NCI-H1930 (cell line): ENCODE data around the gene PARD3B.
"Not testable (repeated sequence)": the region's sequence is repeated elsewhere in the genome, so short reads cannot be mapped to it uniquely, and the experiment has no call there.

Source experiments
- DNase-seq, 2 experiments: peaks; one replicate each; lab custom pipeline; 2025; lab: John Stamatoyannopoulos, UW

PARD3B gene

DNA sequence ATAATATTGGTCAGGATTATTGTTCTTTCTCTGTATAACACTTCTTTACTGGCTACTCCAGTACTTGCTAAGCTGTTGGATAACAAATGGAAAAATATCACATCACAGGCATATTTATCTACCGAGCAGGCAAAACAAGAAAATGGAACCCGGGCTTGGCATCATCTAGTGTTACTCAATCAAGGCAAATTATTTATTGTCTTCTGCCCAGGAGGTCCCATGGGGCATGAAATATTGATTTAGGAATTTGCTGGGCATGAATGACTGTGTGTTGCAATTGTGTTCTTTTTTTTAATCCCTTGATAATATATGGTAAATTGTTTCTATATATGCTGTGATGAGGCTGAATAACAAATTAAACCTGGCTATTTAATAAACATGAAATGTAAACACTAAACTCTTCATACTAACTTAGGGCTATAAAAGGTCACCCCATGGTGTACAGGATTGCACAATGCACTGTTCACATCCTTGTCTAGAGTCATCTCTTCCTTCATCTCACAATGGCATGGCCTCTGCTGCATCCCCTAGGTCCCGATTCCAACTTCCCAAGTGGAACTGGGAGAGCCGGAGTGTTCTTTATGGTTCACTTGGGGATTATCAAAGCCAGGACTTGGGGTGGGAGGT is 2.2 kb upstream of the PARD3B start:
- peak in 1 of 2 experiments; percentile 13 for DNase-seq

DNA sequence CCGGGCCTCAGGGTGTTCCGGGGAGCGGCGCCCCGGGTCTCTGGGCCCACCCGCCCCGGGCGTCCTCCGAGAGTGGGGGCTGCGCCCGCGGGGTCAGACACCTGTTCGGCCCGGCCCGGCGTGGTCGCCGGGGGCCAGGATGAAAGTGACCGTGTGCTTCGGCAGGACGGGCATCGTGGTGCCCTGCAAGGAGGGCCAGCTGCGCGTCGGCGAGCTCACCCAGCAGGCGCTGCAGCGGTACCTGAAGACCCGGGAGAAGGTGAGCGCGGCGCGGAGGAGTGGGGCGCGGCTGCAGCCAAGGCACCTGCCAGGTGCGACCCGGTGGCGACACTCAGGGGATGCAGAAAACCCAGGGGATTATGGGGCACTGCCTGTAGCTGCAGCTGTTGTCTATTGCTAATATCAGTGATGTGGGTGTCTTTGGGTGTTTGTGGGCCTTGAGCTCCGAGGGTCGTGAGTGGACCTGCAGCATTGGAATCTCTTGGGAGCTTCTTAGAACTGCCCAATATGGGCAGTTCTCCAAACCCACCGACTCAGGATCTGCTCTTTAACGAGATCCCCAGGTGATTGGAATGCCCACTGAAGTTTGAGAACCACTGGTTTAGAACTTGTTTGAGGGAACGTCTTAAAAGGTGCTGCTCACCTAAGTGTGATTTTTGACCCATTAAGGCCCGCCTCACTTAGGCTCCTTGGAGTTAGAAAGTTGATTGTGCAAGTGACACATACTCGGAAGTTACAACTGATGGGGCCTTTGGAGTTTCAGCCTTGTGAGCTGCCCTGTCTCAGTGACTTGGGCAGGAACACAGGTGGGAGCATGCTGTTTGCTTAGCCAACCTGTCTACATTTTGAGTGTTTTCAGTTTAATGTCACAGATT is 823 bp downstream of the PARD3B start:
- peak in 1 of 2 experiments; percentile 11 for DNase-seq

DNA sequence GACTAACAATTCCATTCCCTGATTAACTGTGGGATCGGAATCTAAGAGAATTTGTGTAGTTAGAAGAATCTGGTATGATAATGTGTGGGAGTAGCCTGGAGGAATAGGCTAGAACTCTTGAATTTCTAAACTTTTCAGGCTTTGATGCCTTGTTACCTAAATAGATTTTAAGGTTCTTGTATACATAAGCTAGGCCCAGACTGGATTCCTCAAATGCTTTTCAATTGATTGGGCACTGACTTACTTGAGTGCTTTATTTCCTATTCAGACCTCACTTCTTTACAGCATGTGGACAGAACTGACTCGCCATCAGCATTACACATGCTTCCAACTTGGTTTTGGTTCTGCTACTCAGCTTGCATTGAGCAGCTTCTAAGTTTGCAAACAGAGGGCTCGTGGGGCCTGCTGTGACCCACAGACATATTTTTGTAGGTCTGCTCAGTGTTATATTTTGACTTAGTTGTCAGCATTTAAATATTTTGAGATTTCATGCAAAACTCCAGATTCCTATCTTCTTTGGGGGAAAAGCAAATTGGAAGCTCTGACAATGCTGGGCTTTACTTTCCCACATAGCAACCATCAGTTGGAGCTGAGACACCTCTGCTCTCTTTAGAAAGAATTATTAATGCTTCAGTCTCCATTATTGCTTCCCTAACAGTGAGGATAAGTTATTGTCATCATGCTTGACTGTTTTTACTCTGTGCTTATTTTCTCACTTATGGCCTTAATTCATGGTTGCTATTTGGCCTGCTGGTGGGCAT is 5.7 kb downstream of the PARD3B start:
- DNase-seq = no peak

DNA sequence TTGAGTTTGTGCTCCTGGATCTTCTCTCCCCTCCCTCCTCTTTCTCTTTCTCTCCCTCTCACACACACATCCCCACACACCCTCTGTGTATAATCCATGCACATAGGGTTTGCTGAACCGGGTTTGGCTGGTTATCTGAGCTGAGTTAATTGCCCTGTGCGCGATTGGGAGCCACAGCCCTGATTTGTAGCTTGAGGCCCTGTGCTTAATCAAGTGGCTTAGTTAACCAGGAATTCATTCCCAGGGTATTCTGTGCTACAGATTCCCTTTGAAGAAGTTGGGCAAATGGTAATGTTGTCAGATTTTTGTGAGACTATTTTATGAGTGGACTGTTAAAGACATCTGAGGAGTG is 6.2 kb downstream of the PARD3B start:
- DNase-seq = no peak

DNA sequence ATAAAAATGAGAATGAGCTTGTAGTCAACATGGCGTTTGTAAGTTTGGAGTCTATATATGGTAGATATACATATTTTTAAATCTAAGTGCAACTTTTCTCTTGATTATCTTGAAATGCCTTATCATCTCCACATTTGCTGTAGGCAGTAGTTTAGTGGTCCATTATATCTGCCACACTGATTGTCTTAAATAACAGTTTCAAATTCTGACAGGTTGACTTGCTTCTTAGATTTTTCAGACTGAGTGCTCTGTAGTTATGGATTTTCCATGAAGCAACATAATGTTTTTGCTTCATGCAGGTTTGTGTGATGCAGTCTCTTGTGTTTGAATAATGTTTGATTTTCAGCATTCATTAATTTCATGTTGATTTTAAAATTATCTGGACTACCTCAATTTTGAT is 12.3 kb downstream of the PARD3B start:
- no peak for DNase-seq

DNA sequence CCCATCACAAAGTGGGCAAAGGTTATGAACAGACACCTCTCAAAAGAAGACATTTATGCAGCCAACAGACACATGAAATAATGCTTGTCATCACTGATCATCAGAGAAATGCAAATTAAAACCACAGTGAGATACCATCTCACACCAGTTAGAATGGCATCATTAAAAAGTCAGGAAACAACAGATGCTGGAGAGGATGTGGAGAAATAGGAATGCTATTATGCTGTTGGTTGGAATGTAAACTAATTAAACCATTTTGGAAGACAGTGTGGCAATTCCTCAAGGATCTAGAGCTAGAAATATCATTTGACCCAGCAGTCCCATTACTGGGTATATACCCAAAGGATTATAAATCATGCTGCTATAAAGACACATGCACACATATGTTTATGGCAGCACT is 14.1 kb downstream of the PARD3B start:
- not testable (repeated sequence) for DNase-seq

DNA sequence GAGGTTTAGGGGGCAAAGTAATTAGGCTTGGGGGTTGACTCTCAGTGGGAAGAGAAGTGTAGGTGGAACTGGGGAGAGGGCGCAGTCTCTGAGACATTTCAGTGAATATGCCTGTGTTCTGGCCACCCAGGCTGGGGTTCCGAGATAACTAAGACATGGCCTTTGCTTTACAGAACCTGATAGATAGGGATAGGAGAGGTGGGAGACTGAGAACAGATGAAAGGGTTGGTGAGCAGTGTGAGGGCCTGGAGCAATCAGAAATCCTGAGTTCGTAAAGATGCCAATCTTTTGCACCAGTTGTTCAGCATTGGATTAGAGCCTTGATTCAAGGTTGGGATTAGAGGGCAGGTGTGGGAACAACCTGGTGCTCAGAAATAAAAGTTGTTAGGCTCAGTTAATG is 15.6 kb downstream of the PARD3B start:
- DNase-seq = no peak

DNA sequence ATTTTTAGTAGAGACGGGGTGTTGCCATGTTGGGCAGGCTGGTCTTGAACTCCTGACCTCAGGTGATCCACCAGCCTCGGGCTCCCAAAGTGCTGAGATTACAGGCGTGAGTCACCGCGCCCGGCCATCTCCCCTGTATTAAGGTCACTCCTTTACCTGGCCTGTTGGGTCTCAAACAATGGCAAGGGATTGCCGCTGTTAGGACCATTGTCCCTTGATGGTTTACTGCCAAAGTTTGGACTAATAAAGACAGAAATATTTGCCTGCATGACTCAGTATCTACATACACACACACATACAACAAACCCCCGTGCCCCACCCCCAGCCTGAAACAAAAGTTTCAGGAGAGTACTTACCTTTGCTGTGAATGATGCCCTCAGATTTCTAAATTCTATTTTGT is 16.5 kb downstream of the PARD3B start:
- no peak for DNase-seq

DNA sequence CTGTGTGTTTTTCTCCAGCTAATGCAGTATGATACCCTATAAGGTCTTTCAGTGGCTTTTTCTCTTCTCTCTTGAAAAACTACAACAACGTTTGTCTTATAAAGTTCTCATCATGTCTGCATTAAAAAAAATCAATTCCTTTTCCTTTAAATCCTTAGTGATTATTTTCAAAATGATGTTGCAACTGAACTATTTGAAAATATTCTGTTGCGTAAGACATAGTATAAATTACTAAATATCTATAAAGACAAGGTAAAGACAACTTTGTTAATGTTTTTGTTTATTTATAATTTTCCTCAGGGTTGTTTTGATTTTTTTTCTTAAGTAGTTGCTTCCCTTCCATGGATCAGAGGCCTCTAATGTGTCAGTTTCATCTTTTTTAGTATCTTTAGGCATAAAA is 21.2 kb downstream of the PARD3B start:
- no peak for DNase-seq

DNA sequence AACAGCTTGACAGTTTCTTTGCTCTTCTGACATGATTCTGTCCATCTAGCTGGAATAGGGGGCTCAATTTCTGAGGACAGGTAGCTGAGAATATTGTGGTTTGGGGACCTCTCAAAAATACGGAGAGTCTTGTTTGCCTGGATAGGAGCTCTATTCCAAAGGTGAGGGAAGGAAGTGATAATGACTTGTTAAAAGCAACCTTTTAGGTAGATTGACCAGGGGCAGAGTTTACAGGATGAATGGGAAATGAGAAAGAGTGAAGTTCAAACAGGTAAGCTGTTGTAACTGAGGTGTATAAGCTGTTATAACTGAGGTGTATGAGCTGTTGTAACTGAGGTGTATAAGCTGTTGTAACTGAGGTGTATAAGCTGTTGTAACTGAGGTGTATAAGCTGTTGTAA is 25.1 kb downstream of the PARD3B start:
- DNase-seq = no peak

DNA sequence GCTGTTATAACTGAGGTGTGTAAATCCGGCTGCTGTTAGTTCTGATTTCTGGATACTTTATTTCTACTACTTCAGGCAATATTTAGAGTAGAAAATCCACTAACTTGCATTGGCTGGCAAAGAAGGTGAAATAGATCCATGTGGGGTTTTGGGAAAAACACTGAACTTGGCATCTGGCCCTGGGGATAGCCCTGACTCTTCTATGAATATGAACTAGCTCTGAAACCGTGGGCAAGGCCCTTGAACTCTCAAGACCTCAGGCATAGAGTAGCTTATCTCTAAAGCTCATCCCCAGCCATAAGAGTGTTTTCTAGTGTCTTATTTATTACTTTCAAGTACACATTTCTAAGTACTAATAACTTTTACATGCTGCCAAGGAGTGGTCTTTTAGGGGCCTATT is 25.8 kb downstream of the PARD3B start:
- no peak for DNase-seq

DNA sequence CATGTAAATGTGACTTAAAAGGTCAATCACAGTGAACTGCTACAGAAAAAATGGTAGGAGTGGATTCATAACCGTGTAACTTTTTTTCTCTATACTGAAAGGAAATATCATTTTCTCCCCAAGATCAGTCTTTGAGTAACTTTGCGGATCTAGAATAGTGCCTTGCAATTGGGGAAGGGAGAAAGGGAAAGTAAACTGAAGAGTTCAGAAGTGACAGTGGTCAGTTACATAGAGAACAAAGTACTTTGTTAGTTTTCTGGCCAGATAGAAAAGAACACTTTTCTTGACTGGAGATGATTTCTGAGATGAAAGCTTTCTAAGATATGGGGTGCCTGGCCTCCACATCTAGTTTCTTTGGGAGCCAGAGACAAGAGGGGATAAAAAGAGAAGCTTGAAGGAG is 26.6 kb downstream of the PARD3B start:
- no peak for DNase-seq

DNA sequence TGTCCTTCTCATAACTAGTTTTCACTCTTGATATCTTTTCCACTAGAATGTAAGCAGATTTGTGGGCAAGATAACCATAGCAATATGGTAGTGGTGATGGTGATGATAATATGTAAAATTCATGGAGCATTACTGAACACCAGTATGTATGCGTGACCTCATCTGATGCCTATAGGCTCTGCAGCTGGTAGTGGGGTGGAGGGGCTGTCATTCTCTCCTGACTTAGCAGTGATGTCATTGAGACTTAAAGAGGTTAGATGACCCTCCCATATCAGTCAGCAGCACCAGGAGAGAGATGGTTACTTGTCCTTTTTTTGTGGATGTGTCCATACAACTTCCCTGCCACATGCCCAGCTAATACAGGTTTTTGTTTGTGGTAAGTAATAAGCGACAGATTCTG is 27.9 kb downstream of the PARD3B start:
- DNase-seq = no peak

DNA sequence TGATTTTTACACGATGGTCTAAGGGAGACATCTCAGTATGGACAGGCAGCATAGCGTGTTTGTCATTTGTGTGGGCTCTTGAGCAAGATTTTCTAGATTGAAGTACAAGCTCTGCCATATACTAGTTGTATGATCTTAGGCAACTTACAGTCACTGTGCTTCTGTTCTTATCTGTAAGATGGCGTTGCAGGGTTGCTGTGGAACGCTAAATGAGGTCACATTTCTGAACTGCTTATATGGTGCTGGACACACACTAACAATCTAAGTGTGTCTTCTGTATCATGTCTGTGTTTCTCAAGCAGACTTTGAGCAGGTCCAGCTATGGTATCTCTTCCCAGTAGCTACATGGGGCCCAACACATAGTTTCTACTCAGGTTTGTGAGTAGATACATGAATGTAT is 29.2 kb downstream of the PARD3B start:
- DNase-seq = no peak

DNA sequence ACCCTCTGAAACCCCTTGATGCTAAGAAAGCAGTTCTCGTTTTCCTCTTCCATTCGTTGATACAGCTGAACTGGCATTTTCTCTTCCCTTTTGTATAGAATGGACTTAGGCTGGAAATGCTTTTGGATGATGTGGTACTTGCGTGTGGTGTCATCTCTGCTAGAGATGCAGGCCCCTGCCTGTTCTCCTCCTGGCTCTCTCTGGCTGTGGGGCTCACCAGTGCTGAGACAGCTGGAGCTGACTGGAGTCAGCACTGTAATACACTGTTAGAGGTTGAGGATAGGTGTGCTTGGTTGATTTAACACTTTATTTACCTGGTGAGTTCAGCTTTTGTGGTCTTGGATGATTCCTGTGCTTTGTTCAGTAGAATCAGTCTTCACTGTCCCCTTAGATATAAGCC is 30.2 kb downstream of the PARD3B start:
- no peak for DNase-seq

DNA sequence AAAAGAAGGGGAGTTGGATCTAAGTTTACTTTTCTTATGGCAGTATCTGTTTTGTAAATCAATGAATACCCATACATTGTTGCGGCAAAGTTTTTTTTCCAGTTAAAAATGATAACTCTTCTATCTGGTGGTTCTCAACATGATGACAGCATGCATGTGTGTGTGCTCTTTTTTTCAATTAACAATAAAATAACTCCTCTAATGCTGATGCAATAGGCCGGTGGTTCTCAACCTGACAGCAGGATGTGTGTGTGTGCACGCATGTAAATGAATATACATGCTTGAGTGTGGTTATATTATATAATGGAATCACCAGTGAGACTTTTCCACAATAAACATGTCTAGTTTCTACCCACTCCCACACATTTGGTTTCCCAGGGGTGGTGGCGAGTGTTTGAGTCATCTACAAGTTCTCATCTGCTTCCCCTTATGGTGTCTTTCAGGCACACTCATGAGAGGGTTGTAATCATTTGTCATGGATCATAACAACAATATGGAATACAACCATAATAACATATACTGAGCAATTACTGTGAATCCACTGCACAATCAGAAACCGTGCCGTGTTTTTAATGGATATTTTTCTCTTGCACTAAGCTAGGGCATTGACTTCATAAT is 31.2 kb downstream of the PARD3B start:
- DNase-seq = no peak

DNA sequence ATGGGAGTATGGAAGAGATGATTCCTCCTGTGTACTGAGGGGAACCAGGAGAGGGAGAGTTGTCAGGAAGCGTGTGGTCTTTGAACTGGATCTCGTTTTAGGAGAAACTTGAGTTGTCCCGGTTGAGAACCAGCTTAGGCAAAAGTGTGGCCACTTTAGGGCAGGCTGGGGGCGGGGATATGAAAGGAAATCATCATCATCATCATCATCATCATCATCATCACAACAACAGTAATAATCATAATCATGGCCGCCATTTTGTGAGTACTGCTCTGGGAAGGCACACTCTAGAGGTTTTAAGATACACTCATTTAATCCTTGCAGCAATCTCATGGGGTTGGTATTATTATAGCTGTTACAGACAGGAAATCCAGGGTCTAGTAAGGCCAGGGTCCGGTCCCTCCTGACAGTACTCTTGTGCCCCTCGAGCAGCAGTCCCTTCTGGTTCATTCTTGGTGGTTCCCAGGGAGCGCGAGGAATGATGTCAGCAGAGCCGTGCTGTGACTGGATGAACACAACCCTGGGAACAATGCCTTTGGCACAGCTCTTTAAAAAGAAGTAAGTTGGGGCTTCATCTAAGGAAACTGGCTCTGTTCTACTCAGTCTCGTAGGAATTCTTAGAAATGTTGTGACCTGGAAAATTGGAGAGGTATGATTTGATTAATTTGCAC is 33.8 kb downstream of the PARD3B start:
- DNase-seq = no peak

DNA sequence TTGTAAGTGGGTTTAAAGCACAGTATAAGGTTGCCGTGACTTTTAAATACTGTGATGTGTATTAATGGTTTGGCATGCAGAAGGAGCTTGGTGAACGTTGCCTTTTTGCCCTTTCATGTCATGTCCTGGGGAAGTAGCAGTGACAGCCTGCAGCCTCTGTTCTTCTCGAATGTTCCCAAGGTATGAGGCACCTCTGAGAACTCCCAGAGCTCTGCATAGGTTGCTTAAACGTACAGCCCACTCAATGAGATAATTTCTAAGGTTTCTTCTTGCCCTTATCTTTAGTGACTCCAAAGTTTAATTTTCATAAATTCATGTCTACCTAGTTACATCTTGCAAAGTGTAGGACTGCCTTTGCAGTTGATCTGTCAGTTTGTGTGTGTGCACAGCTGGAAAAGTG is 36.7 kb downstream of the PARD3B start:
- DNase-seq = no peak

DNA sequence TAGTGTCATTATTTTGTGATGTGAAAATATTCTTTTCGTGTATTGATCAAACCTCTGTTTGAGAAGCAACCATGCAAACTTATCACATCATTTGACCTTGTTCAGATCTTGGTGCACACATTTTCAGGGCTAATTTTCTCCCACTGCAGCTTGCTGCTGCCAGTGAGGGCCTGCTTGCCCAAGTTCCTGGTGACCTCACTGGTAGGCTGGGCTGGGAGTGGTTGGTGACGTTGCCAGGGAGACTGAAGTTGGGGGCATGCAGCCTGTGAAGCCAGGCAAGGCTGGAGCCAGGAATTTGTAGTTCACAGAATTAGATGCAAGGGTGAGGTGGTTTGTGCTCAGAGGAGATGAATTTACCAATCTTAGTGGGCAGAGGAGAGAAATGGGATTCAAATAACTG is 38.5 kb downstream of the PARD3B start:
- DNase-seq = no peak

DNA sequence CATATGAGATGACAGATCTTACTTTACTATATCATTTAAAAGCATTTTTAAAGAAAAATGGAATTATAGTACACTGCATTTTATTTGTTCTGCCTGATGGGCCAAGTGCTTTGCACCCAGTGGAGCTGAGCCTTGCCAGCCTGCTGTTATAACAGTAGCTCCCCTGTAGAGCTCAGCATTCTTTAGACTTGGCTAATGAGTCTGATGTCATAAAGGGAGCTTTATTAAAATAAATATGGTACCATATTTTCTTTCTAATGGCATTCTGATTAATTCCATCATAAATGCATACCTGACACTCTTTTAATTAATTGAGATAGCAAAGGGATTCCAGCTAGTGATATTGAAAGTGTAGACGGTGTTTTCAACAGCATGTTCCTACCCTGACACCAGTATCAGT is 40.7 kb downstream of the PARD3B start:
- DNase-seq = no peak

DNA sequence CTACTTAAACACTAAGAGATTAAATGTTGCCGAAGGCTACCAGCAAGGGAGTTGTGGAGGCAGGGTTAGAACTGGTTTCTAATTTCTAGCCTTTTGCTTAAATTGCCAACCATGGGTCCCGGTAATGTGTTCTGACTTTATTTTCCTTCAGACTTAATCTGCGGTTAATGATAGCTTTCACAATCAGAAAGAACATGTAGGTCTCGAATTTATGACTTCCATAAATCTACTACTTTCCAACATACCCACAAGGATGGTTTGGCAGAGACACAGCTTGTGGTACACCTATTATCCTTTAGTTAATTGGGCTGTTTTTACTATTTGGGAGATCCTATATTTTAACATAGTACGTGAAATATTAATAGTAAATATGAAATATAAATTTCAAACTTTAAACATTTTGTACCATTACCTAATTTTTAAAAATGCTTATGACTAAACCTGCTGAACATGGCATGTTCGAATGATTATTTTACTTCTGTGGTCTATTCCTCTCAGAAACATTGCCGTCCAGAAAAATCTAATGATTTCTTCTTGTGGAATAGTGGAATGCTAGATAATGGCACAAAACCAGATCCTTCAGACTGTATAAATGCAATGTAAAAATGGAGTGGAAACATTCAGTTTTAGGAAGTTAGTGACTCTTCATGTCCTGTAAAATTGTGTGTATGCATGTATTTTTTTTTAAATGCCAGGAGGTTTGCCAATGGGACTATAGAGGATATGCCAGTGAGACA is 41.3 kb downstream of the PARD3B start:
- DNase-seq = no peak
